Endothelial cell (in vitro differentiated cells): Measurements from ENCODE around the gene NAA80. TPM values are rescaled to one million over a fixed set of nuclear protein-coding genes. Genes with fewer than 3 reads are reported as not detected.
"Not testable (repeated sequence)": the region's sequence is repeated elsewhere in the genome, so short reads cannot be mapped to it uniquely, and the experiment has no call there.

ENCODE experiments used
- DNase-seq: peaks from one replicate; pipeline ENCODE4 v3.0.0; 2021; ENCODE audit warnings: low spot score
- H3K27ac Mint-ChIP-seq: one replicate; pipeline ENCODE4 v1.8.0; 2021; ENCODE audit warnings: mixed read lengths, inconsistent platforms; ENCODE audit not compliant: unreplicated experiment
- H3K27me3 Mint-ChIP-seq: one replicate; pipeline ENCODE4 v1.8.0; 2021; ENCODE audit warnings: mild to moderate bottlenecking, moderate library complexity, mixed read lengths, inconsistent platforms; ENCODE audit not compliant: unreplicated experiment
- H3K36me3 Mint-ChIP-seq: one replicate; pipeline ENCODE4 v1.8.0; 2021; ENCODE audit warnings: mild to moderate bottlenecking, low read depth, mixed read lengths, inconsistent platforms; ENCODE audit not compliant: unreplicated experiment
- H3K4me1 Mint-ChIP-seq: one replicate; pipeline ENCODE4 v1.8.0; 2021; ENCODE audit warnings: mild to moderate bottlenecking, mixed read lengths, inconsistent platforms; ENCODE audit not compliant: unreplicated experiment
- H3K4me3 Mint-ChIP-seq: one replicate; pipeline ENCODE4 v1.8.0; 2021; ENCODE audit warnings: mild to moderate bottlenecking, mixed read lengths, inconsistent platforms; ENCODE audit not compliant: unreplicated experiment
- H3K9me3 Mint-ChIP-seq: one replicate; pipeline ENCODE4 v1.8.0; 2021; ENCODE audit warnings: mixed read lengths, inconsistent platforms; ENCODE audit not compliant: unreplicated experiment
- CTCF ChIP-seq: fragments of 200-600 bp; sonication (generic); IDR thresholded peaks from one replicate; pipeline ENCODE4 v1.5.0; 2021; ENCODE audit warnings: antibody characterized with exemption; ENCODE audit not compliant: unreplicated experiment
- total RNA-seq: library from RNA; stranded (reverse); fragmentation: NEBNext Ultra II Directional; extraction: Animal tissue kit (Norgen Biotek cat#: 25700); gene quantifications from one replicate; pipeline ENCODE4 v1.2.1, GENCODE V29; 2021; ENCODE audit not compliant: unreplicated experiment

The NAA80 gene
- total RNA-seq, 1 donor from 2014 or later = 17.1 TPM

- Mint-ChIP-seq H3K9me3 (no peaks in the 10 kb centered on the region), H3K27ac (no peak overlapping the region), H3K27me3 (peaks cover 31% of the 10 kb centered on the region), H3K36me3 (peaks cover 6% of the 10 kb centered on the region), H3K4me3 (no peak overlapping the region), H3K4me1 (peaks cover 16% of the 10 kb centered on the region)
- DNase-seq = peak; percentile 94
- TF ChIP-seq CTCF = peak; percentile 95
These were observed 26.1 kb downstream of the NAA80 start for GRCh38 chr3:50272911-50273688.

- peaks cover 16% of the 10 kb centered on the region for H3K4me1 Mint-ChIP-seq
- H3K27me3 Mint-ChIP-seq = peaks cover 35% of the 10 kb centered on the region
- H3K9me3 Mint-ChIP-seq, H3K4me3 Mint-ChIP-seq, H3K27ac Mint-ChIP-seq, H3K36me3 Mint-ChIP-seq, DNase-seq: not testable (repeated sequence)
These were observed 26.7 kb downstream of the NAA80 start for GRCh38 chr3:50272538-50272910.

GRCh38 chr3:50271314-50271936 is 27.8 kb downstream of the NAA80 start:
- Mint-ChIP-seq H3K9me3 (no peaks in the 10 kb centered on the region), H3K4me1 (peaks cover 16% of the 10 kb centered on the region), H3K27ac (no peak overlapping the region), H3K4me3 (no peak overlapping the region), H3K36me3 (peaks cover 6% of the 10 kb centered on the region), H3K27me3 (peaks cover 35% of the 10 kb centered on the region)
- TF ChIP-seq CTCF = no peak
- no peak for DNase-seq

- Mint-ChIP-seq H3K9me3 (no peaks in the 10 kb centered on the region), H3K4me3 (no peak overlapping the region), H3K36me3 (peaks cover 9% of the 10 kb centered on the region), H3K27ac (no peak overlapping the region), H3K27me3 (peaks cover 35% of the 10 kb centered on the region), H3K4me1 (peaks cover 16% of the 10 kb centered on the region)
- no peak for DNase-seq
- TF ChIP-seq CTCF = no peak
These were observed 28.6 kb downstream of the NAA80 start for GRCh38 chr3:50270422-50271224.

GRCh38 chr3:50269977-50270413 is 29.2 kb downstream of the NAA80 start:
- no peak for TF ChIP-seq CTCF
- H3K4me1 Mint-ChIP-seq = peaks cover 13% of the 10 kb centered on the region
- peaks cover 9% of the 10 kb centered on the region for H3K36me3 Mint-ChIP-seq
- H3K9me3 Mint-ChIP-seq = no peaks in the 10 kb centered on the region
- no peak for DNase-seq
- H3K4me3 Mint-ChIP-seq = no peak overlapping the region
- peaks cover 33% of the 10 kb centered on the region for H3K27me3 Mint-ChIP-seq
- no peak overlapping the region for H3K27ac Mint-ChIP-seq
